ENCODE results near the gene SPAG16. TPM values are rescaled to one million over a fixed set of nuclear protein-coding genes. Genes with fewer than 3 reads are reported as not detected.

Gene SPAG16
- total RNA-seq, 1 experiment from 2014 or later = 17.2 TPM

DNA sequence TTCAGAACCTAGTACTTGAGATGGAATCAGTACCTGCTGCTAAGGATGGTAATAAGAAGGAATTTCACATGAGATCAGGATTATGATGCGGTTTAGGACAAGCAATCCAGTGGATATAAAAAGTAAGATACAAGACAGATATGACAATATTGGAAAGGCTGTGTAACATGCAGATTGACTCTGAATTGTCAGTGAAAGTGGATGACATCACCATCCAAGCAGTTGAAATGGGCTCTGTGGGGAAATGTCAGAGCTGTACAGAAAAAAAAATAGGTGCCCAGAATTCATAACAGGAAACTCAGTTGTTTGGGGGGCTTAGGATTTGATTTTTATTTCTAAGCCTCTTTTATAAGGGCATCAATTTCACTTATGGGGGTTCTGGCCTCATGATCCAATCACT lies 438.3 kb downstream of the SPAG16 start:
- Histone ChIP-seq H4K20me1 (ENCODE audit: low read length) (no peaks in the 10 kb centered on the region), H3K27me3 (ENCODE audit: low read length) (no peaks in the 10 kb centered on the region), H3K4me3 (ENCODE audit: low read length) (no peak overlapping the region), H2AFZ (ENCODE audit: low read length) (no peak overlapping the region), H3K27ac (ENCODE audit: low read length) (no peak overlapping the region), H3K9ac (ENCODE audit: low read length) (no peak overlapping the region), H3F3A (ENCODE audit: low read length, unreplicated experiment) (no peaks in the 10 kb centered on the region), H3K79me2 (ENCODE audit: low read length) (no peaks in the 10 kb centered on the region), H3K36me3 (ENCODE audit: low read depth, low read length) (no peaks in the 10 kb centered on the region), H3K4me2 (ENCODE audit: low read length) (no peak overlapping the region), H3K4me1 (ENCODE audit: insufficient read depth, low read length) (peaks cover 13% of the 10 kb centered on the region), H3K9me3 (ENCODE audit: low read length) (no peaks in the 10 kb centered on the region), H3K9me2 (replicated peaks; ENCODE audit: low read length) (no peaks in the 10 kb centered on the region)
- CTCF ChIA-PET = no interaction called here
- DNase-seq = no peak
- no TSS peak for BruUV-seq (replicated peaks)
- ATAC-seq = no peak
- POLR2A ChIA-PET (ENCODE audit: unreplicated experiment) = no interaction called here
- intact Hi-C loops (cut with micrococcal nuclease) = no loop called here
- TF ChIP-seq, protein P1, sequence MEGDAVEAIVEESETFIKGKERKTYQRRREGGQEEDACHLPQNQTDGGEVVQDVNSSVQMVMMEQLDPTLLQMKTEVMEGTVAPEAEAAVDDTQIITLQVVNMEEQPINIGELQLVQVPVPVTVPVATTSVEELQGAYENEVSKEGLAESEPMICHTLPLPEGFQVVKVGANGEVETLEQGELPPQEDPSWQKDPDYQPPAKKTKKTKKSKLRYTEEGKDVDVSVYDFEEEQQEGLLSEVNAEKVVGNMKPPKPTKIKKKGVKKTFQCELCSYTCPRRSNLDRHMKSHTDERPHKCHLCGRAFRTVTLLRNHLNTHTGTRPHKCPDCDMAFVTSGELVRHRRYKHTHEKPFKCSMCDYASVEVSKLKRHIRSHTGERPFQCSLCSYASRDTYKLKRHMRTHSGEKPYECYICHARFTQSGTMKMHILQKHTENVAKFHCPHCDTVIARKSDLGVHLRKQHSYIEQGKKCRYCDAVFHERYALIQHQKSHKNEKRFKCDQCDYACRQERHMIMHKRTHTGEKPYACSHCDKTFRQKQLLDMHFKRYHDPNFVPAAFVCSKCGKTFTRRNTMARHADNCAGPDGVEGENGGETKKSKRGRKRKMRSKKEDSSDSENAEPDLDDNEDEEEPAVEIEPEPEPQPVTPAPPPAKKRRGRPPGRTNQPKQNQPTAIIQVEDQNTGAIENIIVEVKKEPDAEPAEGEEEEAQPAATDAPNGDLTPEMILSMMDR (conservative IDR thresholded peaks at IDR 0.05; ENCODE audit: low read depth, low read length) = no peak
- no peak for TF ChIP-seq EZH2 (IDR thresholded peaks at IDR 0.05; ENCODE audit: low read length, unreplicated experiment)
- no peak for TF ChIP-seq EZH2phosphoT487 (IDR thresholded peaks at IDR 0.05; ENCODE audit: borderline replicate concordance, low read length)

DNA sequence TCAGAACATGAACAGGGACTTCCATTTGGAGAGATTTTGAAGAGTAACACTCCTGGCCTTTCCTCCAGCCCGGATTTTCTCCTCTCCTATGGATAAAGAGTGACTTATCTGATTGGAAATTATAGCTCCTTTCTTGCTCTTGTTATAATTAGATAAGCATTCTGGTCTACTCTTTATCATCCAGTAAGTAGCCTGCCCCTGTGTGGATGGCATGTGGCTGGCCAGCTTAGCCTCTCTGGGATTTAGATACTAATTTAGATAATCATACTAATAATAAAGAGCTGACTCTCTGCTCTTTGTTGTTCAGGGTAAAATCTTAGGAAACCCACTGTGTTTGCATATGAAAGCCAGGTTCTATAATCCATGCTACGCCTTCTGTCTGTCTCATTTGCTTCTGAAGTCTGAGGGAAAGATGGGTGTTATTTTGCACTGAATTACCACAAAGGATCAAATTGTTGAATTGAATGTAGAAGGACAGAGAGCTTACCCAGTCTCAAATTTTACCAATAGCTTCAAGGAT lies 438.8 kb downstream of the SPAG16 start:
- H3K36me3 ChIP-seq (ENCODE audit: low read depth, low read length) = no peaks in the 10 kb centered on the region
- H3K79me2 ChIP-seq (ENCODE audit: low read length) = no peaks in the 10 kb centered on the region
- DNase-seq (no peak), ATAC-seq (no peak; the same call in 1 of the 2 replicates)
- ChIA-PET POLR2A (ENCODE audit: unreplicated experiment) (no interaction called here), CTCF (interaction anchor here (0.6 kb wide), 1 partner anchor 439 kb away, joined by 5 read pairs; no protein-coding TSS in a partner anchor)
- no peak overlapping the region for H3K9ac ChIP-seq (ENCODE audit: low read length)
- intact Hi-C loops (cut with micrococcal nuclease) = no loop called here
- H3K27me3 ChIP-seq (ENCODE audit: low read length) = no peaks in the 10 kb centered on the region
- H3K4me1 ChIP-seq (ENCODE audit: insufficient read depth, low read length) = peaks cover 13% of the 10 kb centered on the region
- no peak for TF ChIP-seq EZH2 (IDR thresholded peaks at IDR 0.05; ENCODE audit: low read length, unreplicated experiment)
- TF ChIP-seq EZH2phosphoT487 (IDR thresholded peaks at IDR 0.05; ENCODE audit: borderline replicate concordance, low read length) = no peak
- TF ChIP-seq, protein P1 (conservative IDR thresholded peaks at IDR 0.05; ENCODE audit: low read depth, low read length) = no peak; the same call in 1 of the 2 replicates
- no peak overlapping the region; the same call in 1 of the 2 replicates for H2AFZ ChIP-seq (ENCODE audit: low read length)
- no peaks in the 10 kb centered on the region for H3F3A ChIP-seq (ENCODE audit: low read length, unreplicated experiment)
- no peaks in the 10 kb centered on the region for H3K9me3 ChIP-seq (ENCODE audit: low read length)
- H3K4me2 ChIP-seq (ENCODE audit: low read length) = peak overlapping the region; percentile 3; the same call in 1 of the 2 replicates
- H3K4me3 ChIP-seq (ENCODE audit: low read length) = no peak overlapping the region
- H4K20me1 ChIP-seq (ENCODE audit: low read length) = no peaks in the 10 kb centered on the region
- no peak overlapping the region for H3K27ac ChIP-seq (ENCODE audit: low read length)
- BruUV-seq (replicated peaks) = no TSS peak
- no peaks in the 10 kb centered on the region for H3K9me2 ChIP-seq (replicated peaks; ENCODE audit: low read length)

DNA sequence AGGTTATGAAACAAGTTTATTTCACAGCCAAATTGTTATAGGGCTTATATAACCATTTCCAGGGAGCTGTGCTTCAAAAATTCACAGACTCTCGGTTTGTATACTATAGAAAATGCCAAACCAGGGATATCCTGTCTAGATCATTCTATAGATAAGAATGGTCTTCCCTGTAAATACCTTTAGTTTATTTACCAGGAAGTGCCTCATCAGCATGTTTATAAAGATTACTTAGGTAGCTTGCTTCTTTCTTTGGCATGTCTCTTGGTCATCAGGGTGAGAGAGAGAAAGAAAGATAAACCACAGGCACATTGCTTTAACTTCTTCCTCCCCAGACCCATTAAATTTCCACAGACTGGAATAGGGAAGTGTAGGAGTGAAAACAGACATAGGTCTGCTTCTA lies 439.4 kb downstream of the SPAG16 start:
- Histone ChIP-seq H3K9me3 (ENCODE audit: low read length) (no peaks in the 10 kb centered on the region), H3K27ac (ENCODE audit: low read length) (no peak overlapping the region), H4K20me1 (ENCODE audit: low read length) (no peaks in the 10 kb centered on the region), H3K9ac (ENCODE audit: low read length) (no peak overlapping the region), H3K27me3 (ENCODE audit: low read length) (no peaks in the 10 kb centered on the region), H3K79me2 (ENCODE audit: low read length) (no peaks in the 10 kb centered on the region), H3K36me3 (ENCODE audit: low read depth, low read length) (no peaks in the 10 kb centered on the region), H3K4me1 (ENCODE audit: insufficient read depth, low read length) (peaks cover 13% of the 10 kb centered on the region), H3K4me2 (ENCODE audit: low read length) (peak overlapping the region; percentile 3; the same call in 1 of the 2 replicates), H2AFZ (ENCODE audit: low read length) (no peak overlapping the region; the same call in 1 of the 2 replicates), H3K9me2 (replicated peaks; ENCODE audit: low read length) (no peaks in the 10 kb centered on the region), H3K4me3 (ENCODE audit: low read length) (no peak overlapping the region), H3F3A (ENCODE audit: low read length, unreplicated experiment) (no peaks in the 10 kb centered on the region)
- DNase-seq (peak; percentile 68), ATAC-seq (peak; percentile 83)
- no TSS peak for BruUV-seq (replicated peaks)
- TF ChIP-seq, protein P1 (conservative IDR thresholded peaks at IDR 0.05; ENCODE audit: low read depth, low read length) = no peak
- TF ChIP-seq EZH2phosphoT487 (IDR thresholded peaks at IDR 0.05; ENCODE audit: borderline replicate concordance, low read length) (no peak), EZH2 (IDR thresholded peaks at IDR 0.05; ENCODE audit: low read length, unreplicated experiment) (no peak)
- intact Hi-C loops (cut with micrococcal nuclease) = no loop called here
- POLR2A ChIA-PET (ENCODE audit: unreplicated experiment) = no interaction called here
- CTCF ChIA-PET = interaction anchor here (0.6 kb wide), 1 partner anchor 440 kb away, joined by 5 read pairs; no protein-coding TSS in a partner anchor
